Tibial nerve (tissue), 4 donors: ENCODE measurements around the gene ABCA9. TPM values are rescaled to one million over a fixed set of nuclear protein-coding genes. Genes with fewer than 3 reads are reported as not detected.

ENCODE experiments used
- DNase-seq, 2 donors: peaks; one replicate each; pipeline ENCODE4 v3.0.0-alpha.2; 2019; ENCODE audit warnings: low spot score in 2 of 2
- H3K27ac ChIP-seq, 4 donors: fragments of 200-600 bp; sonication (generic) in 3 of 4; one replicate each; pipeline ENCODE4 v1.5.1; 2017 to 2019; ENCODE audit warnings: mild to moderate bottlenecking in 1 of 4
- H3K27me3 ChIP-seq, 2 donors: fragments of 200-600 bp; sonication (generic) in 1 of 2; one replicate each; pipeline versions ENCODE4 v1.5.1 to v1.6.0; 2017 to 2019
- H3K36me3 ChIP-seq, 3 donors: fragments of 200-600 bp; sonication (generic); one replicate each; pipeline ENCODE4 v1.5.1; 2018 to 2019
- H3K4me1 ChIP-seq, 4 donors: fragments of 200-600 bp; sonication (generic) in 3 of 4; one replicate each; pipeline ENCODE4 v1.5.1; 2017 to 2019
- H3K4me3 ChIP-seq, 4 donors: fragments of 200-600 bp; sonication (generic) in 3 of 4; one replicate each; pipeline ENCODE4 v1.5.1; 2017 to 2019; ENCODE audit warnings: mild to moderate bottlenecking in 1 of 4, moderate library complexity in 1 of 4
- H3K9me3 ChIP-seq, 4 donors: fragments of 200-600 bp; sonication (generic) in 3 of 4; one replicate each; pipeline ENCODE4 v1.5.1; 2017 to 2019
- EP300 ChIP-seq, 2 donors: sonication (generic); formaldehyde crosslinking; IDR thresholded peaks; one replicate each; pipeline ENCODE4 v1.6.1; 2017; ENCODE audit warnings: antibody characterized with exemption in 2 of 2, mild to moderate bottlenecking in 1 of 2
- POLR2A ChIP-seq, 2 donors: fragments of 450-650 bp; IDR thresholded peaks; one replicate each; pipeline ENCODE4 v1.6.1; 2017; ENCODE audit warnings: antibody characterized with exemption in 2 of 2, mild to moderate bottlenecking in 2 of 2, moderate library complexity in 2 of 2
- WGBS, 2 donors: methylation state at CpG; one replicate each; pipeline ENCODE4 v1.1.5; 2018; 5-methylcytosine and 5-hydroxymethylcytosine counted together
- total RNA-seq, 4 donors: library from RNA; depleted of rRNA; stranded (reverse); fragments of >200 nt; gene quantifications; one replicate each; pipeline ENCODE4 v1.1.0, GENCODE V29; 2016
- TF ChIP-seq, protein P1 (sequence below), 5 experiments: fragments of 200-600 bp in 3 of 5; fragments of 450-650 bp in 2 of 5; sonication (generic) in 3 of 5; IDR thresholded peaks; one replicate each; pipeline ENCODE4 v1.5.1; 2016 to 2019; ENCODE audit warnings: antibody characterized with exemption in 5 of 5, mild to moderate bottlenecking in 3 of 5, moderate library complexity in 2 of 5

ABCA9 gene
- total RNA-seq, 4 donors from 2014 or later, result 108 to 170 (median 124) TPM

DNA sequence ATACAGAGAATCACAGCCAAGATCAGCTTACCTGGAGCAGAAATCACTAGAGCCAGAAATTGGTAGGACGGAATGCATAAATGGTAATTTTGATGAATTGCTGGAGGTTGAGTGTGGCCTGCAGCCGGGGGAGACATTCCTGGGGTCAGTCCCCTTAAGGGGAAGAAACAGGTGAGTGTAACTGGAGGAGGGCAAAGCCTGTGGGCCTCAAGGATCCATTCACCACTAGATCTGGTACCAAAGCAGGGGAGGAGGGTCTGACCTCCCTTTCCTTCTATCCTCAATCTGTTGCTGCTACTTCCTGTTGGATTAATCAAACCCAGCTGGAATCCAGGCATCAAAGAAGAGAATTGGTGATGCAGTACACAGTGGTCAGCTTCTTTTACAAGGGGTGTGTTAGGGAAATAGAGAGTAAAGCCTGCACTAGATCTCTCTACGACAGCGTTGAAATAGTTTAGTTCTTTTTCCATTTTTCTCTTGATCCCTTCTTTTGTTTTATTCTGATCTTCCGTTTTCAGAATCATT, 8.6 kb upstream of the ABCA9 start:
- H3K27ac ChIP-seq, result no peak overlapping the region
- H3K9me3 ChIP-seq, result peaks cover 0 to 11% (median 3%) of the 10 kb centered on the region in 4 donors
- WGBS, 2 donors, result 84 to 85% methylated on average over 5 of the region's 5 CpGs
- H3K4me3 ChIP-seq, result no peak overlapping the region
- DNase-seq, result no peak
- peaks cover 0 to 54% (median 0%) of the 10 kb centered on the region in 3 donors for H3K36me3 ChIP-seq
- TF ChIP-seq EP300 (IDR thresholded peaks at IDR 0.05) (no peak), POLR2A (IDR thresholded peaks at IDR 0.05) (no peak)
- TF ChIP-seq, protein P1, sequence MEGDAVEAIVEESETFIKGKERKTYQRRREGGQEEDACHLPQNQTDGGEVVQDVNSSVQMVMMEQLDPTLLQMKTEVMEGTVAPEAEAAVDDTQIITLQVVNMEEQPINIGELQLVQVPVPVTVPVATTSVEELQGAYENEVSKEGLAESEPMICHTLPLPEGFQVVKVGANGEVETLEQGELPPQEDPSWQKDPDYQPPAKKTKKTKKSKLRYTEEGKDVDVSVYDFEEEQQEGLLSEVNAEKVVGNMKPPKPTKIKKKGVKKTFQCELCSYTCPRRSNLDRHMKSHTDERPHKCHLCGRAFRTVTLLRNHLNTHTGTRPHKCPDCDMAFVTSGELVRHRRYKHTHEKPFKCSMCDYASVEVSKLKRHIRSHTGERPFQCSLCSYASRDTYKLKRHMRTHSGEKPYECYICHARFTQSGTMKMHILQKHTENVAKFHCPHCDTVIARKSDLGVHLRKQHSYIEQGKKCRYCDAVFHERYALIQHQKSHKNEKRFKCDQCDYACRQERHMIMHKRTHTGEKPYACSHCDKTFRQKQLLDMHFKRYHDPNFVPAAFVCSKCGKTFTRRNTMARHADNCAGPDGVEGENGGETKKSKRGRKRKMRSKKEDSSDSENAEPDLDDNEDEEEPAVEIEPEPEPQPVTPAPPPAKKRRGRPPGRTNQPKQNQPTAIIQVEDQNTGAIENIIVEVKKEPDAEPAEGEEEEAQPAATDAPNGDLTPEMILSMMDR (IDR thresholded peaks at IDR 0.05), result no peak
- H3K4me1 ChIP-seq, result peaks cover 0 to 7% (median 0%) of the 10 kb centered on the region in 4 donors
- H3K27me3 ChIP-seq, result no peaks in the 10 kb centered on the region

DNA sequence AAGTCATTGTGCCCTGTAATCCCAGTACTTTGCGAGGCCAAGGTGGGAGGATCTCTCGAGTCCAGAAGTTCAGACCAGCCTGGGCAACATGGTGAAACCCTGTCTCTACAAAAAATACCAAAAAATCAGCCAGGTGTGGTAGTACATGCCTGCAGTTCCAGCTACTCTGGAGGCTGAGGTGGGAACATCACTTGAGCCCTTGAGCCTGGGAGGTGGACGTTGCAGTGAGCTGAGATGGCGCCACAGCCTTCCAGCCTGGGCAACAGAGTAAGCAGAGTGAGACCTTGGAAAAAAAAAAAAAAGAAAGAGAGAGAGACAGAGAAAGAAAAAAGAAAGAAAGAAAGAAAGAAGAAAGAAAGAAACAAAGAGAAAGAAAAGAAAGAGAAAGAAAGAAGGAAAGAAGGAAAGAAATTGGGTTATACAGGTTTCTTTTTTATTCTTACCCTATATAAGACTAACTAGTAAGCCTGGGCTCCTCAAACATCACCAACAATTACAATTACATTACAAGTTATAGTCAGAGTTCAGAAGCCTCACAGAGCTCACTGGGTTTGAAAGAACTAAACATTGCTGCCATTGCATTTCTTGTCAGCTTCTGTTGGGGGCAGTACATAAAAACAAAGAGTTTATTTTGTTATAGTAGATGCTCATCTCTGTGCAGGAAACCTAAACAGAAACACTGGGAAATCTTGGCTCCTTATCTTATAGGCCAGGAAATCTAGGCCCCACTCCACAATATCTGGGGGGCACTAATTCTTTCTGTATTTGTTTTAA, 6.7 kb upstream of the ABCA9 start:
- Histone ChIP-seq H3K27ac (no peak overlapping the region), H3K4me3 (no peak overlapping the region), H3K4me1 (peaks cover 0 to 14% (median 0%) of the 10 kb centered on the region in 4 donors), H3K36me3 (peaks cover 0 to 39% (median 0%) of the 10 kb centered on the region in 3 donors), H3K9me3 (no peaks in the 10 kb centered on the region), H3K27me3 (no peaks in the 10 kb centered on the region)
- TF ChIP-seq POLR2A (IDR thresholded peaks at IDR 0.05), result no peak
- no peak for TF ChIP-seq EP300 (IDR thresholded peaks at IDR 0.05)
- TF ChIP-seq, protein P1 (IDR thresholded peaks at IDR 0.05), result no peak
- no peak for DNase-seq
- 89 to 91% methylated on average over 4 of the region's 4 CpGs for WGBS, 2 donors

DNA sequence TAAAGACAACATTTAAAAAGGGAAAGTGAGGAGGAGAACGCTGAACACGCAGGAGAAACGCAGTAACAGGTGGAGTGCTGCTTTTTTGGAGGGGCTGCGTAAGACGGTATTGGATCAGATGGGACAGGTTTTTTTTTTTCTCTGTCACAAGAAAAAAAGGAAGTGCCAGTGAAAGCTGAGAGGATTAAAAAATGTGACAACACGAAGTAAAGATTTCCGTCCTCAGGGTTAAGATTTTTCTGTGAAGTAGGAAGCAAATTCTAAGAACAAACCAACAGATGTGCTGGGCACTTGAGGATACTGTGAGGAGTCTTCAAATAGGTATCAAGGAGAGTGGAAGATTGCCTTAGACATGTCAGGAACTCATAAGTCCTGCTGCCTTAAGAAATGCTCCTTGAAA, 5.8 kb upstream of the ABCA9 start:
- Histone ChIP-seq H3K9me3 (no peaks in the 10 kb centered on the region), H3K27ac (no peak overlapping the region), H3K4me3 (no peak overlapping the region), H3K36me3 (peaks cover 0 to 31% (median 0%) of the 10 kb centered on the region in 3 donors), H3K4me1 (peaks cover 0 to 24% (median 5%) of the 10 kb centered on the region in 4 donors), H3K27me3 (no peaks in the 10 kb centered on the region)
- no peak for DNase-seq
- TF ChIP-seq POLR2A (IDR thresholded peaks at IDR 0.05) (no peak), EP300 (IDR thresholded peaks at IDR 0.05) (no peak)
- TF ChIP-seq, protein P1 (IDR thresholded peaks at IDR 0.05), result no peak
- WGBS, 2 donors, result 85 to 86% methylated on average over 7 of the region's 7 CpGs

DNA sequence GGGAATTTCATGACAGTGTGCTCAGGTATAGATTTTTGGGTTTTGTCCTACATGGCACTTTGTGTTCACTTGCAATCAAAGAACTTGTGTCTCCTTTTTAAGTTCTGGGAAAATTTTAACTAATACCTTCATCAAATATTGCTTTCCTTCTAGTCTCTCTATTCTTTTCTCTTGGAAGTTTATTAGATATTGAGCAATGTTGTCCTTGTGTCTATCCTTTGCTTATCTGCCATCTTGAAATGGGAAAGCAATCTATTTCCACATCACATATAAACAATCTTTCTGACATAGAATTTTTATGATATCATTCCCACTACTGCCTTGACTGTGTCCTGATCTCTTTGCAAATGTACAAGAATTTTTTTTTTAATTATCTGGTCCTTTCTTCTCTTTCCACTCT, 4.4 kb upstream of the ABCA9 start:
- TF ChIP-seq EP300 (IDR thresholded peaks at IDR 0.05) (no peak), POLR2A (IDR thresholded peaks at IDR 0.05) (no peak)
- TF ChIP-seq, protein P1 (IDR thresholded peaks at IDR 0.05), result no peak
- no peak for DNase-seq
- Histone ChIP-seq H3K4me3 (no peak overlapping the region), H3K36me3 (peaks cover 0 to 17% (median 0%) of the 10 kb centered on the region in 3 donors), H3K9me3 (no peaks in the 10 kb centered on the region), H3K27me3 (no peaks in the 10 kb centered on the region), H3K4me1 (peaks cover 0 to 37% (median 10%) of the 10 kb centered on the region in 4 donors), H3K27ac (peak overlapping the region in 2 of 4 donors; percentile 6 to 56)

DNA sequence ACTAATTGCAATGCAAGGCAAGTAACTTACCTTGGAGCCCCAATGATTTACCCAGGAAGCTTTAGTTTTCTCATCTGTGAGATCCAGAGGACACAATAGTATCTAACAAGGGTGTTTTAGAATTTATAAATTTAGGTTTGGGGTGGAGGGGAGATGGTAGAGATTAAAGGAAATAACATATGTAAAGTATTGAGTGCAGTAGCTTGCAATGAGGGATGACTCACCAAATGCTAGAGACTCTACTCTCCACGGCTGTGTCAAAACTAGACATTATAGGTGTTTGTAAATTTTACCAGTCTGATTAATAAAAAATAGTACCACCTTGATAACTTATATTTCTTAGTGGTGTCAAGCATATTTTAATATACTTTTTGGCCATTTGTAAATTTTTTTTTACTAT, 3.7 kb upstream of the ABCA9 start:
- TF ChIP-seq EP300 (IDR thresholded peaks at IDR 0.05) (no peak), POLR2A (IDR thresholded peaks at IDR 0.05) (no peak)
- TF ChIP-seq, protein P1 (IDR thresholded peaks at IDR 0.05), result no peak
- H3K4me3 ChIP-seq, result no peak overlapping the region
- WGBS, 2 donors, result 79 to 84% methylated on average over 1 of the region's 1 CpG

More for the DNA sequence above, 3.7 kb upstream of the ABCA9 start:
- peak overlapping the region in 2 of 4 donors; percentile 44 to 47 for H3K27ac ChIP-seq
- no peak for DNase-seq
- no peaks in the 10 kb centered on the region for H3K9me3 ChIP-seq
- no peaks in the 10 kb centered on the region for H3K27me3 ChIP-seq
- H3K36me3 ChIP-seq, result peaks cover 0 to 17% (median 0%) of the 10 kb centered on the region in 3 donors
- peaks cover 0 to 44% (median 11%) of the 10 kb centered on the region in 4 donors for H3K4me1 ChIP-seq
